A673 (cell line): ENCODE data around the gene CCDC6. TPM values are rescaled to one million over a fixed set of nuclear protein-coding genes. Genes with fewer than 3 reads are reported as not detected.

Experiments used
- BruUV-seq: library from RNA; stranded (reverse); fragments of 400-500 nt; replicated peaks from 2 replicates; lab custom pipeline; 2021; lab: Mats Ljungman, UMichigan
- CTCF ChIA-PET: fragments of 300-600 bp; sonication (Branson Sonifier 250); formaldehyde crosslinking; loops from one replicate; lab custom pipeline; 2022; ENCODE audit warnings: antibody characterized with exemption; lab: Charles Lee
- POLR2A ChIA-PET: fragments of 300-600 bp; sonication (Branson Sonifier 250); formaldehyde crosslinking; loops from one replicate; lab custom pipeline; 2022; ENCODE audit warnings: antibody characterized with exemption; ENCODE audit not compliant: low non-redundant PET; lab: Charles Lee
- DNase-seq: peaks from one replicate; pipeline ENCODE4 v3.0.0-alpha.2; 2015; ENCODE audit warnings: low spot score
- H3K27ac ChIP-seq: fragments of 200-600 bp; sonication (generic); 2 replicates; pipeline ENCODE4 v1.5.1; 2016; ENCODE audit warnings: mixed run types, low read depth, mild to moderate bottlenecking, mixed read lengths, antibody characterized with exemption, low read length; ENCODE audit not compliant: poor library complexity, severe bottlenecking
- H3K27me3 ChIP-seq: fragments of 200-600 bp; sonication (generic); replicated peaks from 2 replicates; pipeline ENCODE4 v1.6.1; 2017; ENCODE audit warnings: mixed run types, low read depth, mild to moderate bottlenecking, mixed read lengths, antibody characterized with exemption, low read length; ENCODE audit not compliant: insufficient read depth, poor library complexity
- H3K36me3 ChIP-seq: fragments of 200-600 bp; sonication (generic); 2 replicates; pipeline ENCODE4 v1.6.1; 2016; ENCODE audit warnings: mixed run types, mild to moderate bottlenecking, mixed read lengths, antibody characterized with exemption, low read length; ENCODE audit not compliant: insufficient read depth, poor library complexity, severe bottlenecking
- H3K4me1 ChIP-seq: fragments of 200-600 bp; sonication (generic); 2 replicates; pipeline ENCODE4 v1.6.1; 2017; ENCODE audit warnings: mixed run types, mild to moderate bottlenecking, mixed read lengths, antibody characterized with exemption, low read length; ENCODE audit not compliant: insufficient read depth, poor library complexity, severe bottlenecking
- H3K4me3 ChIP-seq: fragments of 200-600 bp; sonication (generic); 2 replicates; pipeline ENCODE4 v1.5.1; 2016; ENCODE audit warnings: low read depth, mixed run types, mild to moderate bottlenecking, mixed read lengths, low read length; ENCODE audit not compliant: poor library complexity, severe bottlenecking
- H3K9me3 ChIP-seq: fragments of 200-600 bp; sonication (generic); 2 replicates; pipeline ENCODE4 v1.6.1; 2016; ENCODE audit warnings: mixed run types, low read depth, mild to moderate bottlenecking, mixed read lengths, antibody characterized with exemption, low read length; ENCODE audit not compliant: poor library complexity, severe bottlenecking
- EZH2 ChIP-seq: fragments of 200-600 bp; sonication (generic); IDR thresholded peaks from 2 replicates; pipeline ENCODE4 v1.6.1; 2017; ENCODE audit warnings: borderline replicate concordance, low read depth, mild to moderate bottlenecking, mixed read lengths, antibody characterized with exemption, low read length; ENCODE audit not compliant: poor library complexity, severe bottlenecking
- intact Hi-C: fragments of 100-400 bp; cut with micrococcal nuclease; formaldehyde crosslinking; loops from one replicate; pipeline ENCODE4 v1.10.0; 2022; ENCODE audit not compliant: unreplicated experiment
- total RNA-seq: library from RNA; stranded (reverse); gene quantifications from 2 replicates; pipeline ENCODE4 v1.2.3, GENCODE V29; 2021
- TF ChIP-seq, protein P1 (sequence below): fragments of 300-800, 200-600 bp; sonication (generic); conservative IDR thresholded peaks from 2 replicates; pipeline ENCODE4 v1.5.1; 2017; ENCODE audit warnings: low read depth, mild to moderate bottlenecking, antibody characterized with exemption, low read length, moderate library complexity, mixed read lengths

The CCDC6 gene
- total RNA-seq, 1 experiment from 2014 or later = 28.1 TPM

DNA sequence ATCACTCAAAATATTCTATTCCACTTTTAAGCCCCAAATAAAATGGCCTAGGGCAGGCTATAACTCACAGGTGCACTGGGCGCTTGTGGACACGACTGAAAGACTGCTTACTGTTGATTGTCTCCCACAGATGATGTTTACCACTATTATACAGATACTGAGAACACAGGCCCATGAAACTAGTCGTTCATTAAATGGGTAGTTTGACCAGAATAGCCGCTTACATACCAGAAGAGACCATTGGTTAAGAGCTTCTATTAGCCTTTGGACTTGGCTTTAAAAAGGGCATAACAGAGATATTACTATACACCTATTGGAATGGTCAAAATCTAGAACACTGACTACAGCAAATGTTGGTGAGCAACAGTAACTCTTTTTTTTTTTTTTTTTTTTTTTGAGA is 4.3 kb downstream of the CCDC6 start:
- CTCF ChIA-PET = interaction anchor here (0.5 kb wide), 1 partner anchor 802 kb away, joined by 5 read pairs; no protein-coding TSS in a partner anchor
- TF ChIP-seq EZH2 = no peak
- no peaks in the 10 kb centered on the region for H3K27me3 ChIP-seq

DNA sequence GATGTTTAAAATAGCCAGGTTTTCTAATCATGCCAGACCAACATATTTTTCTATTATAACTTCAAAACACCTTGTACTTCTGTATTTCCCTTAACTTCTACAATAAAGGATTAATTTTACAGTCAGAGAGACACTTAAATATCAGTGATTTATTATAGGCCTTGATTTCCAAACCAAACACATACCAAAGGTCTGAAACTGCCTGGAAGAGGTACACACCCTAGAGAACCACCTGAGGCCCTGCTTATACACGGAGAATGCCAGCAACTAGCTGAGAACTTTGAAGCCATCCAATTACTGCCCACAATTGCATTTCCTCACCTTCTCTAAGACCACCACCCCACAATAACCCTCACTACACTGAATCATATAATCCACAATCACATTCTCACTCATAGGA is 4.9 kb downstream of the CCDC6 start:
- no peak overlapping the region for H3K27ac ChIP-seq
- BruUV-seq = no TSS peak
- intact Hi-C loops = no loop called here
- no peaks in the 10 kb centered on the region for H3K27me3 ChIP-seq
- ChIA-PET POLR2A (no interaction called here), CTCF (no interaction called here)
- H3K4me1 ChIP-seq = no peaks in the 10 kb centered on the region
- no peaks in the 10 kb centered on the region for H3K36me3 ChIP-seq
- H3K4me3 ChIP-seq = no peak overlapping the region
- TF ChIP-seq EZH2 = no peak
- TF ChIP-seq, protein P1, sequence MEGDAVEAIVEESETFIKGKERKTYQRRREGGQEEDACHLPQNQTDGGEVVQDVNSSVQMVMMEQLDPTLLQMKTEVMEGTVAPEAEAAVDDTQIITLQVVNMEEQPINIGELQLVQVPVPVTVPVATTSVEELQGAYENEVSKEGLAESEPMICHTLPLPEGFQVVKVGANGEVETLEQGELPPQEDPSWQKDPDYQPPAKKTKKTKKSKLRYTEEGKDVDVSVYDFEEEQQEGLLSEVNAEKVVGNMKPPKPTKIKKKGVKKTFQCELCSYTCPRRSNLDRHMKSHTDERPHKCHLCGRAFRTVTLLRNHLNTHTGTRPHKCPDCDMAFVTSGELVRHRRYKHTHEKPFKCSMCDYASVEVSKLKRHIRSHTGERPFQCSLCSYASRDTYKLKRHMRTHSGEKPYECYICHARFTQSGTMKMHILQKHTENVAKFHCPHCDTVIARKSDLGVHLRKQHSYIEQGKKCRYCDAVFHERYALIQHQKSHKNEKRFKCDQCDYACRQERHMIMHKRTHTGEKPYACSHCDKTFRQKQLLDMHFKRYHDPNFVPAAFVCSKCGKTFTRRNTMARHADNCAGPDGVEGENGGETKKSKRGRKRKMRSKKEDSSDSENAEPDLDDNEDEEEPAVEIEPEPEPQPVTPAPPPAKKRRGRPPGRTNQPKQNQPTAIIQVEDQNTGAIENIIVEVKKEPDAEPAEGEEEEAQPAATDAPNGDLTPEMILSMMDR = no peak
- no peak for DNase-seq
- H3K9me3 ChIP-seq = no peaks in the 10 kb centered on the region

More for the DNA sequence above, 4.3 kb downstream of the CCDC6 start:
- Histone ChIP-seq H3K36me3 (no peaks in the 10 kb centered on the region), H3K4me3 (no peak overlapping the region), H3K9me3 (no peaks in the 10 kb centered on the region), H3K27ac (no peak overlapping the region), H3K4me1 (peaks cover 2% of the 10 kb centered on the region)
- intact Hi-C loops = no loop called here
- no TSS peak for BruUV-seq
- DNase-seq = no peak
- POLR2A ChIA-PET = no interaction called here

DNA sequence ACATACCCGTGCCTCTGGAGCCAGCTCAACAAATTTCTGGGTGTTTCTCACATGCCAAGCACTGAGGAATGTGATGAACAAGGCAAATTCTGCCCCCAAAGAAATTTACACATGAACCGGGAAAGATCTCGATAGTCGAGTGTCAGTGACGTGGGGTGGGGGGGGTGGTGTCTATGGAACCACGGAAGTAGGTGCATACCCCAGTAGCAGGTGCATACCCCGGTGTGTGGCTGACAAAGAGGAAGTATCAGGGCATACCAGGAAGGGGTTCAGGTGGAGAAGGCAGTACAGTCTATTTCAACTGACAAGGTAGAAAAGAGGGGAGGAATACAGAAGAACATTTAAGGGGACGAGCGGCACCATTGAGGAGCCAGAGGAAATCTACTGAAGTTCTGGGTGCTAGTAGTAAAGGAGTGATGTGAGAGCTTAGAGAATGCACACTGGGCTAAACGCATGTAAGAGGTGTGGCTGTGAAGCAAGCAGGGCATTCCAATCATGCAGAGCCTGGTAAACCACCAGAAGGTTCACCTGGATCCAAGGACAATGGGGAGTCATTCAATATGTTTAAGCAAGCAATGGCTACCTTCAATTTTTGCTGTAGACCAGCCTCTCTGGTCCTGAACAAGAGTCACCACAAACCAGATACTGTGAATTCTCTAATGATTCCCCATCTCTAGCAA is 6.2 kb downstream of the CCDC6 start:
- no peaks in the 10 kb centered on the region for H3K36me3 ChIP-seq
- H3K27ac ChIP-seq = no peak overlapping the region
- no peaks in the 10 kb centered on the region for H3K4me1 ChIP-seq
- ChIA-PET CTCF (no interaction called here), POLR2A (no interaction called here)
- H3K4me3 ChIP-seq = no peak overlapping the region
- DNase-seq = no peak
- no TSS peak for BruUV-seq
- TF ChIP-seq, protein P1 = no peak
- TF ChIP-seq EZH2 = no peak
- H3K9me3 ChIP-seq = no peaks in the 10 kb centered on the region
- intact Hi-C loops = no loop called here
- no peaks in the 10 kb centered on the region for H3K27me3 ChIP-seq
